ENCODE measurements around the gene LRP1.

The LRP1 gene

GRCh38 chr12:57138526-57139272 lies 10.4 kb downstream of the LRP1 start:
- DNase-seq: peak; percentile 14

DNA sequence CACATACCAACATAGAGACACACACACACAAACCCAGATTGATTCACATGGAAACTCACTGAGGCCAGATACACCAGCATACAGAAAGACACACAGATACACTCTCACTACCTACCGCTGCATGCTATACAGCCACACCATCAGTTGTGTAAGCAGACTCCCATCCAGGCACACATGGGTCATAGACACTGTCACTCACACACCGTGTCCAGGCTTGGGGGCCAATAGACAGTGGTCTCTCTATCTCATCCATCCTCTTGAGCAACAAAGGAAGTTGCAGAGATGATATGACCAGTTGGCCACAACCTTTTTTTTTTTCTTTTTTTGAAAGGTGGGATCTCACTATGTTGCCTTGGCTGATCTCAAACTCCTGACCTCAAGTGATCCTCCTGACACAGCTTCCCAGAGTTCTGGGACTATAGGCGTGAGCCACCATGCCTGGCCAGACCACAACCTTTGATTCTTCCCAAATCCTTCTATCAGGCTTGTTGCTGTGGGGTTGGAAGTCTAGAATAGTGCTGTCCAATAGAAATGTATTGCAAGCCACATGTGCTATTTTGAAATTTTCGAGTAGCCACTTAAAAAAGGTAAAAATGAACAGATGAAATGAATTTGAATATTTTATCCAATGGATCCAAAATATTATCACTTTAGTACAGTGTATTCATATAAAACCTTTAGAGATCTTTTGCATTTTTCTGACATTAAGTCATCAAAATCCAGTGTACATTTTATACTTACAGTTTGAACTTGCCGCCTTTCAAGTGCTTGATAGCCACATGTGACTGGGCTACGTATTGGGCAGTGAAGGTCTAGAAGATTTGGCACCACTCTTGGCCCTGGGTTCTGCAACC lies 11.7 kb downstream of the LRP1 start:
- no peak for DNase-seq

GRCh38 chr12:57141249-57141648 lies 13.0 kb downstream of the LRP1 start:
- no peak for DNase-seq

- no peak for DNase-seq
Measured at GRCh38 chr12:57142121-57142520, 13.8 kb downstream of the LRP1 start.

DNA sequence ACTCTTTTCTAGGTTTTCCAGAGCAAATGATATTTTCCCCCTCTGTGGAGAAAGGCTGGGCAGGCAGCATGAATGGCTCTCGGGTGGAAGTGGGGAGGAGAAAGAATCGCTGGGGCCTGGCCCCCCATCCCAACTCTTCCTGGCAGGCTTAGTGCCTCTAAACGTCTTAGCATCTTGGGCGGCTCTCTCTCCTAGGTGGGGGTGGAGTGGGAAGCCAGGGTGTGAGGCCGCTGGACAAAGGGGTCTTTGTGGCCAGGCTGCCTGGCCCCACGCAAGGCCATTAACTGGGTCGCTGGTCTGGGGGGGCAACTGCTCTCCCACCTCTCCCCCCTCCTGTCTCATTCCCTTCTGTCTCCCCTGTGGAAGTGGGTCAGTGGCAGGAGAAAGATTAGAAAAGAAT lies 14.4 kb downstream of the LRP1 start:
- no peak for DNase-seq

GRCh38 chr12:57143454-57143853 lies 15.2 kb downstream of the LRP1 start:
- DNase-seq: no peak

- no peak for DNase-seq
Measured at GRCh38 chr12:57145460-57146059, 17.3 kb downstream of the LRP1 start.

GRCh38 chr12:57146092-57146491 lies 17.8 kb downstream of the LRP1 start:
- DNase-seq: no peak

- peak; percentile 34 for DNase-seq
Measured at GRCh38 chr12:57146961-57147944, 19.0 kb downstream of the LRP1 start, which contains the start of gene LRP1-AS. Gene LRP1-AS (minus strand): TSS chr12:57147619.

GRCh38 chr12:57148469-57149244 lies 20.4 kb downstream of the LRP1 start:
- DNase-seq: no peak

GRCh38 chr12:57149245-57149900 lies 21.1 kb downstream of the LRP1 start:
- DNase-seq: no peak

GRCh38 chr12:57150400-57151000 lies 22.2 kb downstream of the LRP1 start:
- DNase-seq: no peak

GRCh38 chr12:57151741-57152630 lies 23.7 kb downstream of the LRP1 start:
- peak; percentile 91 for DNase-seq

- DNase-seq: no peak
Measured at GRCh38 chr12:57152639-57153038, 24.4 kb downstream of the LRP1 start.

DNA sequence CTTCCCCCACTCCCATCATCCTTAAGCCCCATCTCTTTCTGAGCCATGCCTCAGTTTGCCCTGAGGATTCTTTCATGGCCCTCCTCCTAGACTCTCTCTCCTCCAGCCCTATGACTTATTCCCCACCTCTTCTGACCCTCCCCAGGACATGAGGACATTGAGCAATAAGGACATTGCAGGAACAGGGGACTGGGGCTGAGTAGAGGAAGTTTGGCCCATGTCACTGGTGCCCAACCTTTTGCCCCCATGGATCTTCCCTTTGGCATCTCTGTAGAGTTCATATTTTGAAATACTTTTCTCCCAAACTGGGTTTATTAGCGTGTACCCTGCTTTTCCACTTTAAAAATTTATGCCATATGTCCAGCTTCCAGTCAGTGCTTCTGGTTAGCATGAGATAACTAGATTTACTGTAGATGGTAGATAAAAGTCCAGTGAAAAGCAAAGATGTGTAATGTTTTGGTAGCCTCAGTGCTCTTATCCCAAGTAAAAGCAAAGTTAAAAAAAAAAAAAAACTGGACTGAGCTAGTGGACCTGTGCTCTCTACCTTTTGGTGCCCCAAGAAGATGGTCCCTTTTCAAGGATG lies 25.2 kb downstream of the LRP1 start:
- no peak for DNase-seq

DNA sequence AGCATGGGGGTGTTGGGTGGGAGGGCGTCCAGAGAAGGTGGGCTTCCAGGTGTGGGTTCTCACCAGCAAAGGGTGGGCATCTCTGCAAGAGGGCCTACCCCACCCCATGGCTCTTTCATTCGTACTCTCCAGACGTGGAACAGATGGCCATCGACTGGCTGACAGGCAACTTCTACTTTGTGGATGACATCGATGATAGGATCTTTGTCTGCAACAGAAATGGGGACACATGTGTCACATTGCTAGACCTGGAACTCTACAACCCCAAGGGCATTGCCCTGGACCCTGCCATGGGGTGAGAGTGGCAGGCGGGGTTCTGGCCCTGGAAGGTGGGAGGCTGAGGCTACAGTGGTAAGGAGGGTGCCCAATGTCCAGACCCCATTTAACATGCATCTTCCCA lies 25.8 kb downstream of the LRP1 start:
- DNase-seq: no peak

- no peak for DNase-seq
Measured at GRCh38 chr12:57154804-57155434, 26.6 kb downstream of the LRP1 start.

DNA sequence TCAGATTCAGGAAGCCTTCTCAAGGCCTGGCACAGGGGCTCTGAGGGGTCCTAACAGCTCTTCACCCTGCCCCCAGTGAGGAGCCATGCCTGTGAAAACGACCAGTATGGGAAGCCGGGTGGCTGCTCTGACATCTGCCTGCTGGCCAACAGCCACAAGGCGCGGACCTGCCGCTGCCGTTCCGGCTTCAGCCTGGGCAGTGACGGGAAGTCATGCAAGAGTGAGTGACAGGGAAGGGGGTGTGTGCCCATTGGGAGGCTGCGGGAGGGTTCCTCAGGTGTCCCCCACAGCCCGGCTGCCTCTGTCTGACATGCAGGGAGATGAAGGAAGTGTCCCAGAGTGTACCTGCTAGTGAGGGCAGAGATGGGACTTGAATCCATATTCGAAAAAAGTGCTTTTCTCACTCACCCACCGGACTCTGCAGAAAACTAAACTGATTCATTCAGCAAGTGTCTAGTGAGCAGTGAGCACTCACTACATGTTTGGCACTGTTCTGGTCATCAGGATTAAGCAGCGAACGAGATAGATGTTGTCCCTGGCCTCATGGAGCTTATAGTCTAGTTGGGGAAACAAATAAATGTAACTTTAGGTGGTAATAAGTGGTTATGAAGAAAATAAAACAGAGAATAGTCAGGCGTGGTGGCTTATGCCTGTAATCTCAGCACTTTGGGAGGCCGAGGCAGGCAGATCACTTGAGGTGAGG lies 28.6 kb downstream of the LRP1 start:
- no peak for DNase-seq

All from NCI-H69 (cell line).